Tibial nerve (tissue), 4 donors: ENCODE measurements around the gene TCIRG1. TPM values are rescaled to one million over a fixed set of nuclear protein-coding genes. Genes with fewer than 3 reads are reported as not detected.

ENCODE experiments used
- DNase-seq, 2 donors: peaks; one replicate each; pipeline ENCODE4 v3.0.0-alpha.2; 2019; ENCODE audit warnings: low spot score in 2 of 2
- H3K27ac ChIP-seq, 4 donors: fragments of 200-600 bp; sonication (generic) in 3 of 4; one replicate each; pipeline ENCODE4 v1.5.1; 2017 to 2019; ENCODE audit warnings: mild to moderate bottlenecking in 1 of 4
- H3K27me3 ChIP-seq, 2 donors: fragments of 200-600 bp; sonication (generic) in 1 of 2; one replicate each; pipeline versions ENCODE4 v1.5.1 to v1.6.0; 2017 to 2019
- H3K36me3 ChIP-seq, 3 donors: fragments of 200-600 bp; sonication (generic); one replicate each; pipeline ENCODE4 v1.5.1; 2018 to 2019
- H3K4me1 ChIP-seq, 4 donors: fragments of 200-600 bp; sonication (generic) in 3 of 4; one replicate each; pipeline ENCODE4 v1.5.1; 2017 to 2019
- H3K4me3 ChIP-seq, 4 donors: fragments of 200-600 bp; sonication (generic) in 3 of 4; one replicate each; pipeline ENCODE4 v1.5.1; 2017 to 2019; ENCODE audit warnings: mild to moderate bottlenecking in 1 of 4, moderate library complexity in 1 of 4
- H3K9me3 ChIP-seq, 4 donors: fragments of 200-600 bp; sonication (generic) in 3 of 4; one replicate each; pipeline ENCODE4 v1.5.1; 2017 to 2019
- EP300 ChIP-seq, 2 donors: sonication (generic); formaldehyde crosslinking; IDR thresholded peaks; one replicate each; pipeline ENCODE4 v1.6.1; 2017; ENCODE audit warnings: antibody characterized with exemption in 2 of 2, mild to moderate bottlenecking in 1 of 2
- POLR2A ChIP-seq, 2 donors: fragments of 450-650 bp; IDR thresholded peaks; one replicate each; pipeline ENCODE4 v1.6.1; 2017; ENCODE audit warnings: antibody characterized with exemption in 2 of 2, mild to moderate bottlenecking in 2 of 2, moderate library complexity in 2 of 2
- WGBS, 2 donors: methylation state at CpG; one replicate each; pipeline ENCODE4 v1.1.5; 2018; 5-methylcytosine and 5-hydroxymethylcytosine counted together
- total RNA-seq, 4 donors: library from RNA; depleted of rRNA; stranded (reverse); fragments of >200 nt; gene quantifications; one replicate each; pipeline ENCODE4 v1.1.0, GENCODE V29; 2016
- TF ChIP-seq, protein P1 (sequence below), 5 experiments: fragments of 200-600 bp in 3 of 5; fragments of 450-650 bp in 2 of 5; sonication (generic) in 3 of 5; IDR thresholded peaks; one replicate each; pipeline ENCODE4 v1.5.1; 2016 to 2019; ENCODE audit warnings: antibody characterized with exemption in 5 of 5, mild to moderate bottlenecking in 3 of 5, moderate library complexity in 2 of 5

The TCIRG1 gene
- total RNA-seq, 4 donors from 2014 or later: 142 to 439 (median 183) TPM

DNA sequence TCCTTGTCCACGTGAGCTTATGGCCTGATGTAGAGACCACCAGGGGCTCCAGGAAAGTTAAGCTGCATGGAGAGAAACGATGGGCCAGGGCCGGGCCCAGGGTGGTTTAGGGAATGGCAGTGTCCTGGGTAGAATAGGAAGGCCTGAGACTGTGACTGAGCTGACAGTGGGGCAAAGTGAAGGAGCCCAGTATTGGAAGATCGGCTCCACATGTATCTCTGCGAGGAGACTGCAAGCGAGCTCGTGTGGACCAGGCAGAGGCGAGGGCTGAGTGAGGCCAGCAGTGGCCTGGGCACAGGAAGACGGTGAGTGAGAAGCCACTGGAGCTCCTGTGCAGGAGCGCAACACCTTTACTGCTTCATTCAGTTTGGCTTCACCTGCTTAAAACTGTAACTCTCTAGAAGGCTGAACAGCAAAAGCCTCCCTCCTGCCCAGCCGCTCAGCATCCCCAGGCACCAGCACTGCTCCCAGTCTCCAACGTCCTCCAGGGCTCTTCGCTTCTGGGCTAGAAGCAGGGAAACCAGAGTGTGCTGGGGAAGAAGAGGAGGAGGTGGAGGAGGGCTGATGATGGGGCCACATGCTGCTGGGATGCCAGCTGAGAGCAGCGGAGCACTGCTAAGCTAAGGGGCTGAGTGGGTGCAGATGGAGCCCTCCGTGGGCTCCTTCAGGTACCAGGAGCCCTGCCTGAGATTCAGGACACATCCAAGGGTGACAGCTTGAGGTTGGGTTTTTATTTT lies 13.5 kb downstream of the TCIRG1 start:
- Histone ChIP-seq H3K27me3 (no peaks in the 10 kb centered on the region), H3K4me3 (no peak overlapping the region), H3K4me1 (peaks cover 0 to 4% (median 0%) of the 10 kb centered on the region in 4 donors), H3K27ac (no peak overlapping the region), H3K36me3 (peaks cover 0 to 73% (median 15%) of the 10 kb centered on the region in 3 donors), H3K9me3 (no peaks in the 10 kb centered on the region)
- 85 to 88% methylated on average over 15 of the region's 15 CpGs for WGBS, 2 donors
- DNase-seq: no peak
- TF ChIP-seq, protein P1, sequence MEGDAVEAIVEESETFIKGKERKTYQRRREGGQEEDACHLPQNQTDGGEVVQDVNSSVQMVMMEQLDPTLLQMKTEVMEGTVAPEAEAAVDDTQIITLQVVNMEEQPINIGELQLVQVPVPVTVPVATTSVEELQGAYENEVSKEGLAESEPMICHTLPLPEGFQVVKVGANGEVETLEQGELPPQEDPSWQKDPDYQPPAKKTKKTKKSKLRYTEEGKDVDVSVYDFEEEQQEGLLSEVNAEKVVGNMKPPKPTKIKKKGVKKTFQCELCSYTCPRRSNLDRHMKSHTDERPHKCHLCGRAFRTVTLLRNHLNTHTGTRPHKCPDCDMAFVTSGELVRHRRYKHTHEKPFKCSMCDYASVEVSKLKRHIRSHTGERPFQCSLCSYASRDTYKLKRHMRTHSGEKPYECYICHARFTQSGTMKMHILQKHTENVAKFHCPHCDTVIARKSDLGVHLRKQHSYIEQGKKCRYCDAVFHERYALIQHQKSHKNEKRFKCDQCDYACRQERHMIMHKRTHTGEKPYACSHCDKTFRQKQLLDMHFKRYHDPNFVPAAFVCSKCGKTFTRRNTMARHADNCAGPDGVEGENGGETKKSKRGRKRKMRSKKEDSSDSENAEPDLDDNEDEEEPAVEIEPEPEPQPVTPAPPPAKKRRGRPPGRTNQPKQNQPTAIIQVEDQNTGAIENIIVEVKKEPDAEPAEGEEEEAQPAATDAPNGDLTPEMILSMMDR (IDR thresholded peaks at IDR 0.05): no peak
- TF ChIP-seq EP300 (IDR thresholded peaks at IDR 0.05): no peak

DNA sequence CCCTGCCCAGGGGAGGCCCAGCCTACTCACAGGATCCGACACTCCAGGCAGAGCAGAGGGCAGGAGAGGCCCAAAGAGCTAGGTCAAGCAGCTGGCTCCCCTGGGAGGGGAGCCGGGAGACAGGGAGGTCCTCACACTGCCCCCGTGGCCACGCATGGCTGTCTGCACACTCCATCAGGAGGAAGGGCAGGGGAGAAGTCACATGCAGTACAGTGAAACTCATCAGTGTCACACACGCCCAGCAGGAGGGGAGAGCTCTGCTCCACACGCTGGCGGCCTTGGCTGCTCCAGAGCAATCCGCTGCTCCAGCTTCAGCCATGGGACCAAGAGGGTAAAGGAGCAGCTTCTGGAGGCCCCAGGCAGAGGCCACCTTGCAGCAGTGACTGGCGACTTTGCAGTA lies 14.3 kb downstream of the TCIRG1 start:
- no peak for TF ChIP-seq EP300 (IDR thresholded peaks at IDR 0.05)
- TF ChIP-seq, protein P1 (IDR thresholded peaks at IDR 0.05): no peak
- TF ChIP-seq POLR2A (IDR thresholded peaks at IDR 0.05): no peak
- Histone ChIP-seq H3K9me3 (no peaks in the 10 kb centered on the region), H3K4me1 (peaks cover 0 to 4% (median 0%) of the 10 kb centered on the region in 4 donors), H3K4me3 (no peak overlapping the region), H3K27me3 (no peaks in the 10 kb centered on the region), H3K36me3 (peaks cover 0 to 73% (median 15%) of the 10 kb centered on the region in 3 donors), H3K27ac (no peak overlapping the region)
- WGBS, 2 donors: 47 to 54% methylated on average over 8 to 9 of the region's 9 CpGs
- no peak for DNase-seq

DNA sequence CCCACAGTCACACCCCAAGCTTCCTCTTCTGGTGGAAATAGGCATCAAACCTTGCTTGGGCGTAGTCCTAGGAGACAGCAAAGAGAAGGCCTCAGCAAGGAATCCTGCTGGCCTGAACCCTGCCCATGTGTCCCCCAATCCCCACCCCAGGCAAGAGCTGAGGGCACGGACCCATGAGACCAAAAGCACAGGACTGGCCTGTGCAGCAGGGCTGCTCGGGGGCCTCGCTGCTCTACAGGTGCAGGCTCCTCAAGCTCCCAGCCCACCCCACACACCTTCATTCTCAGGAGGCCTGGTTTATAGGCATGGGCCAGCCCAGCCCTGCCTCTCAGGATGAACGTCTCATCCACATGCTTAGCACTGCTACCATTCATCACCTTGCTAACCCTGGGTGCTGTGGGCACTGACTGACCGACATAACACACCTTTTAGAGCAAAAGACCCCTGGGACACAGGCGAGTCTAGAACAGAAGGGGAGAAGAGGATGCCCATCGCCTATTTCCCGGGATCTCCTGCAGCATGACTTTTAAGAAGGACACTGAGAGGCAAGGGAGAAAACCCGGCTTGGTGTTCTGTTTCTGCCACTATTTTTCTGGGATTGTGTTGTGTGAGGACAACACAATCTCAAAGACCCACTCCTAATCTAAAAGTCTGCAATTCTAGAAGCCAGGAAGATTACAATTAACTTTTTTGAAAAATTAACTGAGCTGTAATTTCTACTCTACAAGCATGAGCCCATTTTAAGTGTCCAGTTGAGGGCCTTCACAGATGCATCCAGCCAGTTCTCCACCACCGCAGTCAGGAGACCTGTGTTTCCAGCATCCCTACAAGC lies 15.4 kb downstream of the TCIRG1 start:
- peaks cover 0 to 4% (median 0%) of the 10 kb centered on the region in 4 donors for H3K4me1 ChIP-seq
- peaks cover 0 to 74% (median 12%) of the 10 kb centered on the region in 3 donors for H3K36me3 ChIP-seq
- no peaks in the 10 kb centered on the region for H3K9me3 ChIP-seq
- no peak overlapping the region for H3K4me3 ChIP-seq
- H3K27ac ChIP-seq: no peak overlapping the region
- WGBS, 2 donors: 89 to 90% methylated on average over 11 of the region's 11 CpGs
- TF ChIP-seq, protein P1 (IDR thresholded peaks at IDR 0.05): no peak
- TF ChIP-seq POLR2A (IDR thresholded peaks at IDR 0.05): no peak
- DNase-seq: no peak
- H3K27me3 ChIP-seq: no peaks in the 10 kb centered on the region

DNA sequence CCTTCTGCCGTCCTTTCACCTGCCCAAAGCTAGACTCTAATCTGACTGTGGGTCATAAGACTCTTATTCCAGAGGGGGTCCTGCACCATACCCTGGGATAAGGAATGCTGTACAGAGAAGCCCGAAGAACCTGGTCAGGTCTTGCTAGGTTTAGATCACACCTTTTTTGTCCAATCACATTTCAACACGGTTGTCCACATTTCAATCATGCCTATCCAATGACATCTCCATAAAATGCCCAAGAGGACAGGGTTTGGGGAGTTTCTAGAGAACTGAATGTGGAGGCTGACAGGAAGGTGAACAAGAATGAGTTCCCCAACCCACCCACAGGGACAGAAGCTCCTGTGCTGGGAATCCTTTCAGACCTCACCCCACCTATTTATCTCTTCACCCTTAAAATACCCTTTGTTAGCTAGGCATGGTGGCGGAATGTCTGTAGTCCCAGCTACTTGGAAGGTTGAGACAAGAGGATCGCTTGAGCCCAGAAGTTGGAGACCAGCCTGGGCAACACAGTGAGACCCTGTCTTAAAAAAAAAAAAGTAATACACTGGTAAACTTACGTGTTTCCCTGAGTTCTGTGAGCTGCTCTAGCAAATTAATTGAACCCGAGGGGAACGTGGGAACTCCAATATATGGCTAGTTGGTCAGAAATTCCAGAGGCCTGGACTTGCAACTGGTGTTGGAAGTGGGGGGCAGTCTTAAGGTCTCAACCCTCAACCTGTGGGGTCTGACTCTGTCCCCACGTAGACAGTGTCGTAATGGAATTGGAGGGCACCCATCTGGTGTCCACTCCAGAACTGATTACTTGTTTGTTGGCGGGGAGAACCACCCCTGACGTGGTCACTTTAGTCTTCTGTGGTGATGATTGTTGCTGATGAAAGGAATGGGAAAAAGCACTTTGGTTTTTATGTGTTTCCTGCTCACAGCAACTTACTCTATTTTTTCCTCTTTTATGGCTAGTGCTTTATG lies 17.8 kb downstream of the TCIRG1 start:
- no peak for DNase-seq
- H3K4me1 ChIP-seq: no peaks in the 10 kb centered on the region
- no peak overlapping the region for H3K4me3 ChIP-seq
- H3K9me3 ChIP-seq: no peaks in the 10 kb centered on the region
- no peaks in the 10 kb centered on the region for H3K27me3 ChIP-seq
- H3K27ac ChIP-seq: no peak overlapping the region
- TF ChIP-seq, protein P1 (IDR thresholded peaks at IDR 0.05): no peak
- no peak for TF ChIP-seq EP300 (IDR thresholded peaks at IDR 0.05)
- no peak for TF ChIP-seq POLR2A (IDR thresholded peaks at IDR 0.05)
- peaks cover 0 to 74% (median 5%) of the 10 kb centered on the region in 3 donors for H3K36me3 ChIP-seq
- 93% methylated on average over 12 of the region's 12 CpGs for WGBS, 2 donors
